ENCODE measurements around the gene BLTP2. TPM values are rescaled to one million over a fixed set of nuclear protein-coding genes. Genes with fewer than 3 reads are reported as not detected.

The BLTP2 gene
- total and polyA plus RNA-seq, 10 of the 15 experiments (the other 5 are each of a cell fraction or from before 2014, with no cell fraction given), result 14.2 to 151 (median 78.1) TPM

- TF ChIP-seq IRF4 (IDR thresholded peaks at IDR 0.05; ENCODE audit: low read depth, low read length) (no peak), NKRF (conservative IDR thresholded peaks at IDR 0.05) (peak; percentile 65; the same call in 1 of the 2 replicates), HCFC1 (IDR thresholded peaks at IDR 0.05; ENCODE audit: low read length) (no peak), EZH2 (IDR thresholded peaks at IDR 0.05; ENCODE audit: borderline replicate concordance, control insufficient read depth, low read depth, low read length) (no peak), PRDM15 (CRISPR knock-in tag; IDR thresholded peaks at IDR 0.05) (no peak), CTCF (IDR thresholded peaks at IDR 0.05 in 2 of 3, conservative IDR thresholded peaks at IDR 0.05 in 1 of 3; ENCODE audit: control insufficient read depth in 2 of 3, extremely low read depth in 1 of 3, insufficient read depth in 1 of 3, low read depth in 3 of 3, low read length in 3 of 3) (no peak), BRCA1 (IDR thresholded peaks at IDR 0.05; ENCODE audit: low read depth, low read length) (no peak), BHLHE40 (IDR thresholded peaks at IDR 0.05; ENCODE audit: borderline replicate concordance in 1 of 2, low read depth in 2 of 2, low read length in 1 of 2) (no peak), FOXK2 (IDR thresholded peaks at IDR 0.05) (no peak), ELK1 (IDR thresholded peaks at IDR 0.05; ENCODE audit: low read depth, low read length) (no peak), ZNF207 (IDR thresholded peaks at IDR 0.05; ENCODE audit: borderline replicate concordance) (no peak), SIX5 (IDR thresholded peaks at IDR 0.05; ENCODE audit: low read depth, low read length, severe bottlenecking) (no peak), HDAC2 (IDR thresholded peaks at IDR 0.05) (no peak), IRF3 (IDR thresholded peaks at IDR 0.05) (no peak), MLLT1 (IDR thresholded peaks at IDR 0.05) (0 out of 2 replicates have a peak, but pooled peaks have one; percentile 75), STAT1 (conservative IDR thresholded peaks at IDR 0.05) (no peak)
These were observed 45.4 kb downstream of the BLTP2 start (continued) for GRCh38 chr17:28599311-28600184.
